IMR-90 (cell line): ENCODE results near the gene DCAF16. TPM values are rescaled to one million over a fixed set of nuclear protein-coding genes. Genes with fewer than 3 reads are reported as not detected.

Source experiments
- ATAC-seq: fragments of 200-7000 bp; cut with Tn5 transposase; 2 replicates; pipeline ENCODE4 v1.9.1; 2020; ENCODE audit warnings: low read depth, mild to moderate bottlenecking, moderate library complexity
- BruUV-seq: library from RNA; stranded (reverse); fragments of 400-500 nt; replicated peaks from 2 replicates; lab custom pipeline; 2021; lab: Mats Ljungman, UMichigan
- CTCF ChIA-PET: fragments of 300-600 bp; formaldehyde crosslinking; extraction: SDS; loops from one replicate; lab custom pipeline; 2021; ENCODE audit warnings: antibody characterized with exemption; lab: Yijun Ruan, JAX
- POLR2A ChIA-PET: fragments of 300-600 bp; sonication (Branson Sonifier 250); formaldehyde crosslinking; loops from one replicate; lab custom pipeline; 2022; ENCODE audit warnings: antibody characterized with exemption; ENCODE audit not compliant: unreplicated experiment; lab: Charles Lee
- DNase-seq: peaks from one replicate; pipeline ENCODE4 v3.0.0; 2013
- H2AFZ ChIP-seq: replicated peaks from 2 replicates; pipeline ENCODE3; 2013; ENCODE audit warnings: low read length, mild to moderate bottlenecking; ENCODE audit not compliant: poor library complexity
- H2AK5ac ChIP-seq: 2 replicates; pipeline ENCODE4 v1.6.1; 2013; ENCODE audit warnings: low read depth, low read length, inconsistent platforms
- H2AK9ac ChIP-seq: replicated peaks from 2 replicates; pipeline ENCODE3; 2013; ENCODE audit warnings: mild to moderate bottlenecking, low read depth, low read length, moderate library complexity; ENCODE audit not compliant: poor library complexity
- H2BK120ac ChIP-seq: 2 replicates; pipeline ENCODE4 v1.6.1; 2013; ENCODE audit warnings: low read depth, low read length, inconsistent platforms
- H2BK15ac ChIP-seq: 3 replicates; pipeline ENCODE4 v1.6.1; 2013; ENCODE audit warnings: low read depth, low read length, inconsistent platforms
- H2BK20ac ChIP-seq: 2 replicates; pipeline ENCODE4 v1.6.1; 2013; ENCODE audit warnings: low read depth, mild to moderate bottlenecking, inconsistent platforms, low read length, moderate library complexity
- H2BK5ac ChIP-seq: 2 replicates; pipeline ENCODE4 v1.6.1; 2013; ENCODE audit warnings: mild to moderate bottlenecking, low read depth, low read length, inconsistent platforms; ENCODE audit not compliant: poor library complexity, severe bottlenecking
- H3K14ac ChIP-seq: replicated peaks from 2 replicates; pipeline ENCODE4 v1.6.1; 2013; ENCODE audit warnings: low read depth, low read length, inconsistent platforms
- H3K18ac ChIP-seq: 2 replicates; pipeline ENCODE4 v1.6.1; 2013; ENCODE audit warnings: low read depth, low read length, control low read depth
- H3K23ac ChIP-seq: 2 replicates; pipeline ENCODE4 v1.6.1; 2013; ENCODE audit warnings: low read depth, low read length, inconsistent platforms
- H3K27ac ChIP-seq: 2 replicates; pipeline ENCODE4 v1.5.1; 2013; ENCODE audit warnings: mild to moderate bottlenecking, control low read depth, low read length; ENCODE audit not compliant: insufficient read depth
- H3K27me3 ChIP-seq: 2 replicates; pipeline ENCODE4 v1.6.1; 2013; ENCODE audit warnings: low read length; ENCODE audit not compliant: control insufficient read depth, insufficient read depth
- H3K36me3 ChIP-seq: 2 replicates; pipeline ENCODE4 v1.6.1; 2013; ENCODE audit warnings: low read length, mixed read lengths; ENCODE audit not compliant: control insufficient read depth, insufficient read depth
- H3K4ac ChIP-seq: 2 replicates; pipeline ENCODE4 v1.6.1; 2013; ENCODE audit warnings: low read depth, low read length, inconsistent platforms
- H3K4me1 ChIP-seq: 2 replicates; pipeline ENCODE4 v1.6.1; 2013; ENCODE audit warnings: low read length, mixed read lengths; ENCODE audit not compliant: control insufficient read depth, insufficient read depth
- H3K4me2 ChIP-seq: 2 replicates; pipeline ENCODE4 v1.6.1; 2013; ENCODE audit warnings: low read depth, mild to moderate bottlenecking, control low read depth, low read length, moderate library complexity
- H3K4me3 ChIP-seq: 2 replicates; pipeline ENCODE4 v1.5.1; 2013; ENCODE audit warnings: low read depth, mild to moderate bottlenecking, control low read depth, low read length, moderate library complexity; ENCODE audit not compliant: insufficient read depth
- H3K56ac ChIP-seq: 2 replicates; pipeline ENCODE4 v1.6.1; 2013; ENCODE audit warnings: low read length, inconsistent platforms; ENCODE audit not compliant: insufficient read depth; ENCODE audit errors: extremely low read depth
- H3K79me1 ChIP-seq, 2 experiments: 2 replicates each; pipeline ENCODE4 v1.6.1; 2013; ENCODE audit warnings: low read length in 2 of 2, inconsistent platforms in 1 of 2, low read depth in 1 of 2
- H3K9ac ChIP-seq: 2 replicates; pipeline ENCODE4 v1.6.1; 2013; ENCODE audit warnings: low read depth, low read length, control low read depth
- H3K9me1 ChIP-seq: 2 replicates; pipeline ENCODE4 v1.6.1; 2013; ENCODE audit warnings: low read length, inconsistent platforms; ENCODE audit not compliant: insufficient read depth
- H3K9me3 ChIP-seq: 2 replicates; pipeline ENCODE4 v1.6.1; 2013; ENCODE audit warnings: low read length; ENCODE audit not compliant: control insufficient read depth, insufficient read depth
- H4K20me1 ChIP-seq: 2 replicates; pipeline ENCODE4 v1.6.1; 2013; ENCODE audit warnings: low read length, inconsistent platforms; ENCODE audit not compliant: insufficient read depth
- H4K5ac ChIP-seq: 2 replicates; pipeline ENCODE4 v1.6.1; 2013; ENCODE audit warnings: mild to moderate bottlenecking, low read depth, low read length, control low read depth
- H4K8ac ChIP-seq, 2 experiments: 2 replicates each; pipeline ENCODE4 v1.6.1; 2013; ENCODE audit warnings: low read depth in 2 of 2, low read length in 2 of 2, control low read depth in 1 of 2, inconsistent platforms in 1 of 2
- H4K91ac ChIP-seq: 2 replicates; pipeline ENCODE4 v1.6.1; 2013; ENCODE audit warnings: low read depth, low read length, inconsistent platforms; ENCODE audit not compliant: insufficient read depth
- CHD1 ChIP-seq: IDR thresholded peaks from 2 replicates; pipeline ENCODE4 v1.6.1; 2012; ENCODE audit warnings: low read depth, low read length, improper control_type of control experiment
- RAD21 ChIP-seq: IDR thresholded peaks from 2 replicates; pipeline ENCODE4 v1.6.1; 2012; ENCODE audit warnings: low read length, improper control_type of control experiment
- WGBS, 2 experiments: methylation state at CpG; one replicate each; pipeline versions ENCODE4 v1.1.5 to v1.1.7; 2013; ENCODE audit warnings: missing lambda C conversion rate in 2 of 2; ENCODE audit not compliant: insufficient read length in 1 of 2; ENCODE audit errors: extremely low coverage in 2 of 2; 5-methylcytosine and 5-hydroxymethylcytosine counted together
- dilution Hi-C: fragments of 300-500 bp; cut with HindIII; formaldehyde crosslinking; loops from one replicate; pipeline ENCODE4 v1.14.3; 2018; ENCODE audit warnings: low sequenced_read_pairs; ENCODE audit not compliant: unreplicated experiment
- in situ Hi-C: fragments of 300-500 bp; cut with MboI; formaldehyde crosslinking; loops from 3 replicates; pipeline ENCODE4 v1.14.3; 2019; ENCODE audit warnings: low sequenced_read_pairs, inconsistent platforms, mixed read lengths
- intact Hi-C: fragments of 100-400 bp; cut with micrococcal nuclease; formaldehyde crosslinking; loops from 2 replicates; pipeline ENCODE4 v1.10.0; 2022
- polyA plus RNA-seq, 3 experiments: library from polyadenylated mRNA; depleted of rRNA; stranded (reverse); fragments of >200 nt; gene quantifications; 2 replicates each; pipeline ENCODE4 v1.2.3, GENCODE V29; 2012; ENCODE audit warnings: low replicate concordance in 1 of 3
- total RNA-seq: library from RNA; depleted of rRNA; stranded (reverse); fragments of >200 nt; gene quantifications from 2 replicates; pipeline ENCODE4 v1.2.3, GENCODE V29; 2012

Gene DCAF16
- total and polyA plus RNA-seq, 2 of the 4 experiments (the other 2 are of a cell fraction): 15.1 to 31.5 TPM

- H3K36me3 ChIP-seq: peaks cover 2% of the 10 kb centered on the region; the same call in 1 of the 2 replicates
- no peak overlapping the region for H3K9ac ChIP-seq
- DNase-seq (no peak), ATAC-seq (no peak)
- no peak overlapping the region for H3K4me3 ChIP-seq
- no peaks in the 10 kb centered on the region for H3K9me3 ChIP-seq
- no peaks in the 10 kb centered on the region for H3K27me3 ChIP-seq
- H3K4me1 ChIP-seq: no peaks in the 10 kb centered on the region
- H4K91ac ChIP-seq: no peak overlapping the region
- H3K79me1 ChIP-seq: peaks cover 18 to 21% of the 10 kb centered on the region in 2 experiments; a peak in 3 of 4 replicates
- no peak overlapping the region for H3K56ac ChIP-seq
- H3K9me1 ChIP-seq: no peaks in the 10 kb centered on the region
- ChIA-PET CTCF (no interaction called here), POLR2A (no interaction called here)
- dilution Hi-C loops: no loop called here
- no peak overlapping the region for H2BK5ac ChIP-seq
- no peak overlapping the region for H2BK20ac ChIP-seq
- no peak overlapping the region for H3K27ac ChIP-seq
- in situ Hi-C loops: loop anchor here (25.0 kb wide), 1 partner anchor 237 kb away; the partner anchor contains the start of gene LAP3
- no CpG with 5 or more reads among the region's 1 CpG for WGBS, 2 experiments
- H2AK9ac ChIP-seq: no peak overlapping the region
- intact Hi-C loops: no loop called here
- no TSS peak for BruUV-seq
- H3K4me2 ChIP-seq: peak overlapping the region; percentile 67
- H4K8ac ChIP-seq: 0 out of 4 replicates have a peak overlapping the region, but pooled peaks of 1 of the 2 experiments have one; percentile 2
- no peak overlapping the region for H3K18ac ChIP-seq
- no peak overlapping the region for H2BK120ac ChIP-seq
- no peak overlapping the region for H2BK15ac ChIP-seq
- H2AK5ac ChIP-seq: no peak overlapping the region
- H3K23ac ChIP-seq: no peak overlapping the region
- no peak overlapping the region for H3K4ac ChIP-seq
- TF ChIP-seq CHD1: no peak
- TF ChIP-seq RAD21: no peak
- H2AFZ ChIP-seq: no peak overlapping the region
- no peak overlapping the region for H3K14ac ChIP-seq
- no peak overlapping the region for H4K5ac ChIP-seq
- H4K20me1 ChIP-seq: no peaks in the 10 kb centered on the region
These were observed 13.5 kb upstream of the DCAF16 start for GRCh38 chr4:17823871-17824669.
